Fibroblast of the conjunctiva (primary cell): ENCODE measurements around the gene MTHFR.

ENCODE experiments used
- DNase-seq: peaks from one replicate; pipeline ENCODE4 v3.0.0-alpha.2; 2010; ENCODE audit warnings: low read depth

Gene MTHFR

GRCh38 chr1:11796036-11796828, 9.5 kb downstream of the MTHFR start:
- DNase-seq: no peak

DNA sequence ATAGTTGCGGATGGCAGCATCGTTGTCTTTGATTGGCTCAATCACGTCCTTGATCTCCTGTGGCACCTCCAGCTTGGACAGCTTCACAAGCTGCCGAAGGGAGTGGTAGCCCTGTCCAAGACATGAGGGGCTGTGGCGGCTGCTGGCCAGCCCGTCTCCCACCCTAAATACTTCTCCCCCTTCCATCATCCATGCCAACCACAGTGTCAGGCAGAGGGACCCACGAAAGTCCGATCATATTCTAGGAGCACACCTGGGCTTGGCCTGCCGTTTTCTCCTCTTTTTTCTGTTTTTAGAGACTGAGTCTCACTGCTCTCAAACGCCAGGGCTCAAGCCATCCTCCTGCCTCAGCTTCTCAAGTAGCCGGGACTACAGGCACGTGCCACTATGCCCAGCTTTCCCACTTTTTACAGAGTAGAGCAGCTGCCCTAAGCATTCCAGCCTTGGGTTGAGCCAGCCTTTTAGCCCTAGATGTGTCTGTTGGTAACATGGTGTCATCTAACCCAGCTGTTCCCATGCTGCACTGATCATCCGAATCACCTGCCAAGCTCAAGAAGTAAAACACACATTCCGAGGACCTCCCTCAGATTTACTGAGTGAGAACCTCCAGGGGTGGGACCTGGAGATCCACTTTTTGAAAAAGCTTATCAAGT, 10.4 kb downstream of the MTHFR start:
- no peak for DNase-seq

GRCh38 chr1:11794446-11795237, 11.1 kb downstream of the MTHFR start:
- no peak for DNase-seq

DNA sequence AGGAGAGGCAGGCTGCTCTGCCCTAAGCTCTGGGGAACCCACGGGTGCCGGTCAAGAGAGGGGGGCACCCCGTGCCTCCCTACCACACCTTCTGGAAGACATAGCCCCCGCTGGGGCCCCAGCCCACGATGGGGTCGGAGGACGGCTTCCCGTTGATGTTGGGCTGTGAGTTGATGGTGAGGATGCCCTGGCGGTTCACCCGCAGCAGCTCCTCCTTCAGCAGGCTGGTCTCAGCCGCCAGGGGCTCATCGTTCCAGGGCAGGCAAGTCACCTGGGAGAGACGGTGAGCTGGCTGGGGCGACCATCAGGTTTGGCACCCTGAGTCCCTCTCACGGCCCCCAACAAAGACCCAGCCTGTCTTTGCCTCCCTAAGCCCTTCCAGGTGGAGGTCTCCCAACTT, 11.9 kb downstream of the MTHFR start:
- DNase-seq: no peak

- no peak for DNase-seq
Measured at GRCh38 chr1:11792106-11792505, 13.7 kb downstream of the MTHFR start.

GRCh38 chr1:11790880-11791715, 14.7 kb downstream of the MTHFR start:
- peak; percentile 78 for DNase-seq

- DNase-seq: no peak
Measured at GRCh38 chr1:11790101-11790879, 15.5 kb downstream of the MTHFR start.

- DNase-seq: no peak
Measured at GRCh38 chr1:11789126-11790067, 16.4 kb downstream of the MTHFR start.

GRCh38 chr1:11788549-11789053, 17.2 kb downstream of the MTHFR start:
- DNase-seq: no peak

- DNase-seq: no peak
Measured at GRCh38 chr1:11787804-11788436, 17.8 kb downstream of the MTHFR start.

- DNase-seq: no peak
Measured at GRCh38 chr1:11787251-11787803, 18.4 kb downstream of the MTHFR start.

DNA sequence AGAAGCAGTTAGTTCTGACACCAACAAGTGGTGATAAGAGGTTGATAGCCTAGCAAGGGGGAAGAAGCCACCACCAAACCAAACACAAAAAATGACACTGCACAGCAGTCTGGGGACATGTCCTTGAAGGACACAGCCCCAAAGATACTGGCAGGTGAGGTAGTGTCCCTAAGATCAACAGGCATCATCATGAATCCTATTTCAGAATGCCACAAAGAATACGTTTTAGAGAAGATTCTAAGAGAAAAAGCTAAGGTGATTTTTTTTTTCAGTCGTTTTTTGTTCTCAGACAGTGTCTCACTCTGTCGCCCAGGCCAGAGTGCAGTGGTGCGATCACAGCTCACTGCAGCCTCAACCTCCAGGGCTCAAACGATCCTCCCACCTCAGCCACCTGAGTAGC, 19.6 kb downstream of the MTHFR start:
- DNase-seq: no peak

DNA sequence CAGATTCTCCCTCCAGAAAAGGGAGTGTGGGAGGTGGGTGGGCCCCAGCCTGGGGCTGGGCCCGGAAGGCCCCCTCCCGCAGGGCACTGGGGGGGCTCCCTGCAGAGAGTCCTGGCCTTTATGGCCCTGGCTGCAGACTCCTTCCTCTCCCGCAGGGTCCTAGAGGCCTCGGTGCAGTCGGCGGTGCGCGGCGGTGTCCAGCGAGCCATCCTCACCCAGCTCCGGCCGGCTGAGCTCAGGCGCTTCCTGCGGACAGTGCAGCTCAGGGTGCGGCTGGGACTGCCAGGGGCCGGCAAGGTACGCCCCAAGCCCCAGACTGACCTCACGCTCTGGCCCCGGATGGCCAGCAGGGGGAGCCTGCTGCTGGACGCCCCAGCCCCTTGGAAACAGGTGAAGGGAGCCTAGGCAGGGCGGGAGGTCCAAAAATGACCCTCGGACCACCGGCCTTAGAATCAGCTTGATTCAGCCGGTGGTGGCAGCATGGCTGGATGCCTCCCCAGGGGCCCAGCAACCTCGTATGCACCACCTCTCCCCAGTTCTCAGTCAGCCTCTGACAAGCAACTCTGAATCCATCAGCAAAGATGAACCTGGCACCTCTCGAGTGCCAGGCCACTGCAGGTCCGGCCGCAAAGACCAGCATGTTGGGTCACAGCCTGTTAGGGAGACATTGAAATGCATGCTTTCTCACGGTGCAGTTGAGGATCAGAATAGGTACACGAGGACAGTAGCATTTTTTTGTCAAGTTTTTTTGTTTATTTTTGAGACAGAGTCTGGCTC, 20.6 kb downstream of the MTHFR start:
- DNase-seq: peak; percentile 14

- DNase-seq: no peak
Measured at GRCh38 chr1:11784256-11784992, 21.3 kb downstream of the MTHFR start.

DNA sequence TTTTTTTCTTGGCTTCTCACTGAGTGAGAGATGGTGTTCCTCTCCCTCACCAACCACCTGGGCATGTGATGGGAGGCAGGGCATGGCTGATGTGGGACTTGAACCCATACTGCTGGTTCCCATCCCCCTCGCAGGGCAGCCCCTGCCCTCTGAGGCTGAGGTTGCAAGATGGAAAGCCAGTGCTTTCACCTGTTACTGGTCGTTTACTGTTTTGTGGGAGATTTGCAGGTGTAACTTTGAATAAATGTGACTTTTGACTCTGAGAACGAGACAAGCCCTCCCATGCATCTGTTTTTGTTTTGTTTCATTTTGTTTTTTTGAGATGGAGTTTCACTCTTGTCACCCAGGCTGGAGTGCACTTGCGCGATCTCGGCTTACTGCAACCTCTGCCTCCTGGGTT, 22.2 kb downstream of the MTHFR start:
- DNase-seq: no peak

GRCh38 chr1:11782127-11782708, 23.5 kb downstream of the MTHFR start:
- no peak for DNase-seq

DNA sequence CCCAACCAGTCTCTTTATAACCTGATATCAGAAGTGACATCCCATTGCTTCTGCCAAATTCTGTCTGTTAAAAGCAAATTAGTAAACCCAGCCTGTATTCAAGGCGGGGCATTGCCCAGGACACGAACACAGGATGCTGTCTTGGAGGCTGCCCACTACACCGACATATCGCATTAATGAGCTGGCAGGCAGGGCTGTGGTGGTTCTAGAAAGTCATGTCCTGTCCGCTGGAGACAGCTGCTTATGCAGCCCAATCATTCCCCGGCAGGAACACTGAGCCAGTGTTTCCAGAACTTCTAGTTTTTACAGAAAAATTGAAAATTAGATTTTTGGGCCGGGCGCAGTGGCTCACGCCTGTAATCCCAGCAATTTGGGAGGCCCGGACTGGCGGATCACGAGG, 24.5 kb downstream of the MTHFR start:
- DNase-seq: no peak
